Astrocyte (in vitro differentiated cells and primary cell): ENCODE results near the gene ELAVL3. TPM values are rescaled to one million over a fixed set of nuclear protein-coding genes. Genes with fewer than 3 reads are reported as not detected.
"Not testable (repeated sequence)": the region's sequence is repeated elsewhere in the genome, so short reads cannot be mapped to it uniquely, and the experiment has no call there.

Source experiments
- DNase-seq: peaks from one replicate; pipeline ENCODE4 v3.0.0-alpha.2; 2010; ENCODE audit warnings: low read depth
- FAIRE-seq: peaks from 2 replicates; lab custom pipeline; 2011; peaks lifted over from hg19 to GRCh38; lab: Jason Lieb, UNC
- H2AFZ ChIP-seq: 2 replicates; pipeline ENCODE4 v1.6.0; 2012; ENCODE audit warnings: low read depth, low read length, inconsistent platforms
- H3K27ac ChIP-seq: 2 replicates; pipeline ENCODE4 v1.5.1; 2011; ENCODE audit warnings: low read depth, low read length, inconsistent platforms
- H3K27me3 ChIP-seq: 2 replicates; pipeline ENCODE4 v1.6.0; 2011; ENCODE audit warnings: low read length, inconsistent platforms; ENCODE audit not compliant: insufficient read depth
- H3K36me3 ChIP-seq: 2 replicates; pipeline ENCODE4 v1.5.1; 2011; ENCODE audit warnings: low read length, inconsistent platforms; ENCODE audit not compliant: insufficient read depth
- H3K4me1 ChIP-seq: 2 replicates; pipeline ENCODE4 v1.5.1; 2011; ENCODE audit warnings: low read length, inconsistent platforms; ENCODE audit not compliant: insufficient read depth
- H3K4me2 ChIP-seq: 2 replicates; pipeline ENCODE4 v1.6.0; 2012; ENCODE audit warnings: low read length, inconsistent platforms
- H3K4me3 ChIP-seq: 2 replicates; pipeline ENCODE4 v1.5.1; 2011; ENCODE audit warnings: low read depth, mild to moderate bottlenecking, low read length, inconsistent platforms; ENCODE audit not compliant: insufficient read depth
- H3K79me2 ChIP-seq: 2 replicates; pipeline ENCODE4 v1.6.0; 2012; ENCODE audit warnings: mild to moderate bottlenecking, low read length, inconsistent platforms; ENCODE audit not compliant: insufficient read depth
- H3K9ac ChIP-seq: 2 replicates; pipeline ENCODE4 v1.6.0; 2012; ENCODE audit warnings: mild to moderate bottlenecking, low read length, inconsistent platforms
- H3K9me3 ChIP-seq: 2 replicates; pipeline ENCODE4 v1.5.1; 2012; ENCODE audit warnings: low read depth, mild to moderate bottlenecking, low read length, inconsistent platforms; ENCODE audit not compliant: insufficient read depth
- H4K20me1 ChIP-seq: 2 replicates; pipeline ENCODE4 v1.6.0; 2012; ENCODE audit warnings: low read length, inconsistent platforms; ENCODE audit not compliant: insufficient read depth
- H3K27ac Mint-ChIP-seq: one replicate; pipeline ENCODE4 v1.8.0; 2021; ENCODE audit warnings: mild to moderate bottlenecking, mixed read lengths; ENCODE audit not compliant: unreplicated experiment
- H3K27me3 Mint-ChIP-seq: one replicate; pipeline ENCODE4 v1.8.0; 2021; ENCODE audit warnings: low read depth, mixed read lengths; ENCODE audit not compliant: unreplicated experiment
- H3K36me3 Mint-ChIP-seq: one replicate; pipeline ENCODE4 v1.8.0; 2021; ENCODE audit warnings: low read depth, mixed read lengths; ENCODE audit not compliant: unreplicated experiment
- H3K4me1 Mint-ChIP-seq: one replicate; pipeline ENCODE4 v1.8.0; 2021; ENCODE audit warnings: low read depth, mixed read lengths; ENCODE audit not compliant: unreplicated experiment
- H3K4me3 Mint-ChIP-seq: one replicate; pipeline ENCODE4 v1.8.0; 2021; ENCODE audit warnings: mild to moderate bottlenecking, moderate library complexity, mixed read lengths; ENCODE audit not compliant: unreplicated experiment
- H3K9me3 Mint-ChIP-seq: one replicate; pipeline ENCODE4 v1.8.0; 2021; ENCODE audit warnings: mild to moderate bottlenecking, mixed read lengths; ENCODE audit not compliant: unreplicated experiment
- EZH2 ChIP-seq: IDR thresholded peaks from 2 replicates; pipeline ENCODE4 v1.6.1; 2012; ENCODE audit warnings: mild to moderate bottlenecking, low read length, inconsistent platforms; ENCODE audit not compliant: insufficient read depth
- total RNA-seq: library from RNA; stranded (reverse); gene quantifications from 2 replicates; pipeline ENCODE4 v1.2.1, GENCODE V29; 2021
- TF ChIP-seq, protein P1 (sequence below): IDR thresholded peaks from 2 replicates; pipeline ENCODE4 v1.5.1; 2011; ENCODE audit warnings: low read depth, mild to moderate bottlenecking, inconsistent platforms, low read length, moderate library complexity; ENCODE audit not compliant: insufficient read depth

Gene ELAVL3
- total RNA-seq, 1 donor from 2014 or later = not detected

DNA sequence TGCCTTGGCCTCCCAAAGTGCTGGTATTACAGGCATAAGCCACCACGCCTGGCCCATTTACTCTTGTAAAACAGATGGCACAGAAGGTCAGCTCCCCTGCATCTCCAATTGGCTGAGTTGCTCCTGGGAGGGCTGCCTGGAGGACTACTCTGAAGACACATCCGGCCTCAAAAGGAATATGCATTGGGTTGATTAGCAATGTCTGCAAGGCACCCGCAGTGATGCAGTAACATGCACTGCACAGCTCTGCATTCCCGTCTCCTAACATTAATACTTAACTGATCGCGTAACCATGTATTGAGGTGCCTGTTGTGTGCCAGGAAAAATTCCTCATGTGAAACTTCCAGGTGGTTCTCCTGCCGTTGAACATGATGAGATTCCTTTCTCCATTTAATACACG is 5.0 kb downstream of the ELAVL3 start:
- Mint-ChIP-seq H3K4me3 (no peak overlapping the region), H3K4me1 (no peaks in the 10 kb centered on the region), H3K27me3 (peaks cover 34% of the 10 kb centered on the region), H3K27ac (no peak overlapping the region), H3K9me3 (peaks cover 4% of the 10 kb centered on the region), H3K36me3 (no peaks in the 10 kb centered on the region)
- H3K79me2 ChIP-seq = no peaks in the 10 kb centered on the region
- FAIRE-seq = no peak
- no peaks in the 10 kb centered on the region for H3K36me3 ChIP-seq
- H3K9me3 ChIP-seq = no peaks in the 10 kb centered on the region
- H3K4me3 ChIP-seq = no peak overlapping the region
- H3K4me2 ChIP-seq = no peak overlapping the region
- H3K4me1 ChIP-seq = no peaks in the 10 kb centered on the region
- TF ChIP-seq, protein P1, sequence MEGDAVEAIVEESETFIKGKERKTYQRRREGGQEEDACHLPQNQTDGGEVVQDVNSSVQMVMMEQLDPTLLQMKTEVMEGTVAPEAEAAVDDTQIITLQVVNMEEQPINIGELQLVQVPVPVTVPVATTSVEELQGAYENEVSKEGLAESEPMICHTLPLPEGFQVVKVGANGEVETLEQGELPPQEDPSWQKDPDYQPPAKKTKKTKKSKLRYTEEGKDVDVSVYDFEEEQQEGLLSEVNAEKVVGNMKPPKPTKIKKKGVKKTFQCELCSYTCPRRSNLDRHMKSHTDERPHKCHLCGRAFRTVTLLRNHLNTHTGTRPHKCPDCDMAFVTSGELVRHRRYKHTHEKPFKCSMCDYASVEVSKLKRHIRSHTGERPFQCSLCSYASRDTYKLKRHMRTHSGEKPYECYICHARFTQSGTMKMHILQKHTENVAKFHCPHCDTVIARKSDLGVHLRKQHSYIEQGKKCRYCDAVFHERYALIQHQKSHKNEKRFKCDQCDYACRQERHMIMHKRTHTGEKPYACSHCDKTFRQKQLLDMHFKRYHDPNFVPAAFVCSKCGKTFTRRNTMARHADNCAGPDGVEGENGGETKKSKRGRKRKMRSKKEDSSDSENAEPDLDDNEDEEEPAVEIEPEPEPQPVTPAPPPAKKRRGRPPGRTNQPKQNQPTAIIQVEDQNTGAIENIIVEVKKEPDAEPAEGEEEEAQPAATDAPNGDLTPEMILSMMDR = no peak
- TF ChIP-seq EZH2 = no peak
- H3K27me3 ChIP-seq = peaks cover 8% of the 10 kb centered on the region
- no peak overlapping the region for H2AFZ ChIP-seq
- no peak overlapping the region for H3K9ac ChIP-seq
- no peak for DNase-seq
- no peaks in the 10 kb centered on the region for H4K20me1 ChIP-seq
- H3K27ac ChIP-seq = no peak overlapping the region

DNA sequence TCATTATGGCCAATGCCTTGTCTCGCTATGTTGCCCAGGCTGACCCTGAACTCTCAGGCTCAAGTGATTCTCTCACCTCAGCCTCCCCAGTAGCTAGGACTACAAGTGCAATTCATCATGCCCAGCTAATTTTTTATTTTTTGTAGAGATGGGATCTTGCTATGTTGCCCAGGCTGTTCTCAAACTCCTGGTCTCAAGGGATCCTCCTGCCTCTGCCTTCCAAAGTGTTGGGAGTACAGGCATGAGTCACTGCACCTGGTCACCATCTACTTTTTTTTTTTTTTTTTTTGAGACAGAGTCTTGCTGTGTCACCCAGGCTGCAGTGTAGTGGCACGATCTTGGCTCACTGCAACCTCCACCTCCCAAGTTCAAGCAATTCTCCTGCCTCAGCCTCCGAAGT is 5.5 kb downstream of the ELAVL3 start:
- H3K27me3 ChIP-seq, H3K27ac Mint-ChIP-seq, H3K9me3 Mint-ChIP-seq, H3K4me1 ChIP-seq, H3K36me3 Mint-ChIP-seq, H3K4me3 ChIP-seq, H3K4me3 Mint-ChIP-seq, H4K20me1 ChIP-seq, H2AFZ ChIP-seq, H3K36me3 ChIP-seq, H3K9ac ChIP-seq, H3K4me2 ChIP-seq, FAIRE-seq, H3K9me3 ChIP-seq, H3K4me1 Mint-ChIP-seq, DNase-seq, H3K27ac ChIP-seq, H3K79me2 ChIP-seq: not testable (repeated sequence)
- peaks cover 34% of the 10 kb centered on the region for H3K27me3 Mint-ChIP-seq

DNA sequence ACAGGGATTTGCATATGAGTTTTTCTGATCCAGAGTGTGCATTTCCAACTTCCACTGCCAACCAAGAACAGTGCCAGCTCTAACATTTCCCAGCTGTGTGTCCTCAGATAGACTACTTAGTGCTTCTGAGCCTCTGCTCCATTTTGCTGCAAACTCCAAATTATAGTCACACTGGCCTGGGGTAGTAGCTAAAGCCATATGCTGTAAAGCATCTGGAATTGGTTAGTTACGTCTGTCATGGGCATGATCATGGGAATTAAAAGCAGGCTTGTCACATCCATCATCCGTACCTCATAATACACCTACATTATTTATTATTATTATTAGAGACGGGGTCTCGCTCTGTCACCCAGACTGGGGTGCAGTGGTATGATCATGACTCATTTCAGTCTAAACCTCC is 7.1 kb downstream of the ELAVL3 start:
- no peak overlapping the region for H3K4me3 Mint-ChIP-seq

DNA sequence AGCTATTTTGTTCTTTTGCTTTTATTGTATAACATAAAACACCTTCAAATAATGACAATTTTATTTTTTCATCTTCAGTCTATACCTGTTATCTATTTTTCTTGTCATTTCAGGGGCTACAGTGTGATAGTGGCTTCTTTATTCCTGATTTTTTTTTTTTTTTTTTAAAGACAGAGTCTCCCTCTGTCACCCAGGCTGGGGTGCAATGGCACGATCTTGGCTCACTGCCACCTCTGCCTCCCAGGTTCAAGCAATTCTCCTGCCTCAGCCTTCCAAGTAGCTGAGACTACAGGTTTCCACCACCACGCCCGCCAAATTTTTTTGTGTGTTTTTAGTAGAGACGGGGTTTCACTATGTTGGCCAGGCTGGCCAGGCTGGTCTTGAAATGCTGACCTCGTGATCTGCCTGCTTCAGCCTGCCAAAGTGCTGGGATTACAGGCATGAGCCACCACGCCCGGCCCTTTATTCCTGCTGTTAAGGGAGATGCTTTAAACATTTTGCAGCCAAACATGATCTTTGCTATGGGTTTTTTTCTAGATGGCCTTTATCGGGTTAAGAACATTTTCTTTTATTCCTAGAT is 12.5 kb downstream of the ELAVL3 start:
- H3K4me1 ChIP-seq, H3K27ac Mint-ChIP-seq, H3K79me2 ChIP-seq, H3K9me3 Mint-ChIP-seq, H3K27ac ChIP-seq, H3K9me3 ChIP-seq, H4K20me1 ChIP-seq, H3K4me1 Mint-ChIP-seq, DNase-seq, FAIRE-seq, H2AFZ ChIP-seq, H3K36me3 ChIP-seq, H3K4me2 ChIP-seq, H3K9ac ChIP-seq, H3K4me3 Mint-ChIP-seq, H3K27me3 ChIP-seq, H3K36me3 Mint-ChIP-seq, H3K4me3 ChIP-seq: not testable (repeated sequence)
- peaks cover 11% of the 10 kb centered on the region for H3K27me3 Mint-ChIP-seq

More for the DNA sequence above, 7.1 kb downstream of the ELAVL3 start:
- no peak for TF ChIP-seq EZH2
- TF ChIP-seq, protein P1 = no peak
- Mint-ChIP-seq H3K4me1 (no peaks in the 10 kb centered on the region), H3K36me3 (no peaks in the 10 kb centered on the region), H3K27me3 (peaks cover 29% of the 10 kb centered on the region), H3K27ac (no peak overlapping the region), H3K9me3 (peaks cover 4% of the 10 kb centered on the region)
- H3K27ac ChIP-seq = no peak overlapping the region
- no peaks in the 10 kb centered on the region for H3K36me3 ChIP-seq
- no peak overlapping the region for H3K4me3 ChIP-seq
- no peak for FAIRE-seq
- H4K20me1 ChIP-seq = no peaks in the 10 kb centered on the region
- H3K9ac ChIP-seq = no peak overlapping the region
- peaks cover 4% of the 10 kb centered on the region for H3K27me3 ChIP-seq
- no peak overlapping the region for H3K4me2 ChIP-seq
- H3K79me2 ChIP-seq = no peaks in the 10 kb centered on the region
- H3K4me1 ChIP-seq = no peaks in the 10 kb centered on the region
- DNase-seq = no peak
- no peak overlapping the region for H2AFZ ChIP-seq
- H3K9me3 ChIP-seq = no peaks in the 10 kb centered on the region
